OCI-LY1 (cell line): ENCODE results near the gene SELENOI.

Source experiments
- H2AFZ ChIP-seq: fragments of 200-600 bp; sonication (generic), shearing (Covaris generic); 2 replicates; pipeline ENCODE4 v1.6.0; 2014; ENCODE audit warnings: antibody characterized with exemption, mild to moderate bottlenecking, low read length
- H3F3A ChIP-seq: fragments of 200-600 bp; sonication (generic), shearing (Covaris generic); 2 replicates; pipeline ENCODE4 v1.6.0; 2014; ENCODE audit warnings: mild to moderate bottlenecking, antibody characterized with exemption, low read length, moderate library complexity; ENCODE audit not compliant: insufficient read depth
- H3K27ac ChIP-seq: fragments of 200-600 bp; sonication (generic); 2 replicates; pipeline ENCODE4 v1.5.1; 2014; ENCODE audit warnings: low read length, mixed run types, mild to moderate bottlenecking, low read depth; ENCODE audit not compliant: poor library complexity, severe bottlenecking
- H3K27me3 ChIP-seq: fragments of 200-600 bp; sonication (generic); 2 replicates; pipeline ENCODE4 v1.6.0; 2014; ENCODE audit warnings: antibody characterized with exemption, mild to moderate bottlenecking, low read length, moderate library complexity; ENCODE audit not compliant: insufficient read depth
- H3K36me3 ChIP-seq: fragments of 200-600 bp; sonication (generic); 2 replicates; pipeline ENCODE4 v1.6.1; 2014; ENCODE audit warnings: mild to moderate bottlenecking, antibody characterized with exemption, low read length, moderate library complexity, mixed read lengths; ENCODE audit not compliant: insufficient read depth
- H3K4me1 ChIP-seq: fragments of 200-600 bp; sonication (generic); 2 replicates; pipeline ENCODE4 v1.5.1; 2014; ENCODE audit warnings: mild to moderate bottlenecking, low read length, moderate library complexity; ENCODE audit not compliant: insufficient read depth, severe bottlenecking
- H3K4me2 ChIP-seq: fragments of 200-600 bp; sonication (generic), shearing (Covaris generic); 2 replicates; pipeline ENCODE4 v1.6.1; 2014; ENCODE audit warnings: low read length
- H3K4me3 ChIP-seq: fragments of 200-600 bp; sonication (generic); 2 replicates; pipeline ENCODE4 v1.5.1; 2014; ENCODE audit warnings: low read length, low read depth, mild to moderate bottlenecking, mixed read lengths; ENCODE audit not compliant: poor library complexity, severe bottlenecking
- H3K79me2 ChIP-seq: fragments of 200-600 bp; shearing (Covaris generic); 2 replicates; pipeline ENCODE4 v1.6.1; 2016; ENCODE audit warnings: mixed run types, low read length, mixed read lengths; ENCODE audit not compliant: insufficient read depth
- H3K9ac ChIP-seq: fragments of 200-600 bp; sonication (generic), shearing (Covaris generic); 2 replicates; pipeline ENCODE4 v1.6.1; 2014; ENCODE audit warnings: mild to moderate bottlenecking, low read length, mixed read lengths
- H3K9me2 ChIP-seq: fragments of 200-600 bp; sonication (generic), shearing (Covaris generic); 2 replicates; pipeline ENCODE4 v1.6.1; 2014; ENCODE audit warnings: low read depth, mild to moderate bottlenecking, low read length, mixed read lengths
- H3K9me3 ChIP-seq: fragments of 200-600 bp; shearing (Covaris generic); 2 replicates; pipeline ENCODE4 v1.6.1; 2014; ENCODE audit warnings: low read length, mixed read lengths
- H4K20me1 ChIP-seq: fragments of 200-600 bp; sonication (generic), shearing (Covaris generic); 2 replicates; pipeline ENCODE4 v1.6.0; 2016; ENCODE audit warnings: mild to moderate bottlenecking, low read length; ENCODE audit not compliant: insufficient read depth
- CTCF ChIP-seq: fragments of 200-600 bp; sonication (generic), shearing (Covaris generic); IDR thresholded peaks from 2 replicates; pipeline ENCODE4 v1.5.1; 2017; ENCODE audit warnings: mild to moderate bottlenecking, antibody characterized with exemption, low read length, moderate library complexity, mixed read lengths
- EZH2 ChIP-seq: fragments of 200-600 bp; sonication (generic), shearing (Covaris generic); IDR thresholded peaks from 2 replicates; pipeline ENCODE4 v1.8.0; 2017; ENCODE audit warnings: borderline replicate concordance, mixed run types, mild to moderate bottlenecking, antibody characterized with exemption, low read length, moderate library complexity, mixed read lengths

SELENOI gene

GRCh38 chr2:26335231-26335630, 10.7 kb upstream of the SELENOI start:
- Histone ChIP-seq H3K9me3 (no peaks in the 10 kb centered on the region), H3K27me3 (no peaks in the 10 kb centered on the region; the same call in 1 of the 2 replicates), H4K20me1 (no peaks in the 10 kb centered on the region), H3K27ac (no peak overlapping the region), H3K4me3 (no peak overlapping the region), H3K9me2 (no peaks in the 10 kb centered on the region), H3K4me1 (no peaks in the 10 kb centered on the region), H2AFZ (no peak overlapping the region), H3K79me2 (no peaks in the 10 kb centered on the region), H3F3A (no peaks in the 10 kb centered on the region), H3K9ac (no peak overlapping the region), H3K36me3 (no peaks in the 10 kb centered on the region), H3K4me2 (no peak overlapping the region)
- TF ChIP-seq CTCF: no peak
- no peak for TF ChIP-seq EZH2

- Histone ChIP-seq H3K4me1 (no peaks in the 10 kb centered on the region), H3K27me3 (no peaks in the 10 kb centered on the region; the same call in 1 of the 2 replicates), H3K27ac (no peak overlapping the region), H2AFZ (no peak overlapping the region), H4K20me1 (no peaks in the 10 kb centered on the region), H3K9ac (no peak overlapping the region), H3K36me3 (no peaks in the 10 kb centered on the region), H3K4me3 (no peak overlapping the region), H3K4me2 (no peak overlapping the region), H3K9me3 (no peaks in the 10 kb centered on the region), H3F3A (no peaks in the 10 kb centered on the region), H3K79me2 (no peaks in the 10 kb centered on the region), H3K9me2 (no peaks in the 10 kb centered on the region)
- no peak for TF ChIP-seq CTCF
- no peak for TF ChIP-seq EZH2
These were observed 9.2 kb upstream of the SELENOI start for GRCh38 chr2:26336719-26337118.

GRCh38 chr2:26337298-26337697, 8.6 kb upstream of the SELENOI start:
- Histone ChIP-seq H3K27me3 (no peaks in the 10 kb centered on the region; the same call in 1 of the 2 replicates), H3K9ac (no peak overlapping the region), H3K9me2 (no peaks in the 10 kb centered on the region), H3K36me3 (no peaks in the 10 kb centered on the region), H3K4me3 (no peak overlapping the region), H3F3A (no peaks in the 10 kb centered on the region), H3K79me2 (no peaks in the 10 kb centered on the region), H4K20me1 (no peaks in the 10 kb centered on the region), H3K4me1 (no peaks in the 10 kb centered on the region), H3K4me2 (no peak overlapping the region), H3K27ac (no peak overlapping the region), H3K9me3 (no peaks in the 10 kb centered on the region), H2AFZ (no peak overlapping the region)
- TF ChIP-seq EZH2: no peak

- Histone ChIP-seq H3K9ac (no peak overlapping the region), H3K27ac (no peak overlapping the region), H3K9me2 (no peaks in the 10 kb centered on the region), H3K27me3 (no peaks in the 10 kb centered on the region), H3F3A (no peaks in the 10 kb centered on the region), H3K36me3 (no peaks in the 10 kb centered on the region), H3K4me3 (no peak overlapping the region), H3K4me2 (no peak overlapping the region), H4K20me1 (no peaks in the 10 kb centered on the region), H3K79me2 (no peaks in the 10 kb centered on the region), H3K9me3 (no peaks in the 10 kb centered on the region), H3K4me1 (peaks cover 10% of the 10 kb centered on the region), H2AFZ (no peak overlapping the region)
- TF ChIP-seq CTCF: no peak
- no peak for TF ChIP-seq EZH2
These were observed 5.1 kb upstream of the SELENOI start for GRCh38 chr2:26340831-26341230.
